Fibroblast of villous mesenchyme (primary cell): ENCODE data around the gene PON1. TPM values are rescaled to one million over a fixed set of nuclear protein-coding genes. Genes with fewer than 3 reads are reported as not detected.

Experiments used
- DNase-seq: peaks from one replicate; pipeline ENCODE4 v3.0.0-alpha.2; 2010; ENCODE audit warnings: low read depth
- H3K4me3 ChIP-seq: 2 replicates; pipeline ENCODE4 v1.5.1; 2011; ENCODE audit warnings: low read depth, mild to moderate bottlenecking, low read length
- CTCF ChIP-seq: IDR thresholded peaks from 2 replicates; pipeline ENCODE4 v1.5.1; 2012; ENCODE audit warnings: low read depth, mild to moderate bottlenecking, low read length; ENCODE audit not compliant: insufficient read depth
- total RNA-seq: library from RNA; depleted of rRNA; stranded (reverse); fragments of >200 nt; gene quantifications from 2 replicates; pipeline ENCODE4 v1.2.3, GENCODE V29; 2012

Gene PON1
- total RNA-seq, 1 donor, result not detected

DNA sequence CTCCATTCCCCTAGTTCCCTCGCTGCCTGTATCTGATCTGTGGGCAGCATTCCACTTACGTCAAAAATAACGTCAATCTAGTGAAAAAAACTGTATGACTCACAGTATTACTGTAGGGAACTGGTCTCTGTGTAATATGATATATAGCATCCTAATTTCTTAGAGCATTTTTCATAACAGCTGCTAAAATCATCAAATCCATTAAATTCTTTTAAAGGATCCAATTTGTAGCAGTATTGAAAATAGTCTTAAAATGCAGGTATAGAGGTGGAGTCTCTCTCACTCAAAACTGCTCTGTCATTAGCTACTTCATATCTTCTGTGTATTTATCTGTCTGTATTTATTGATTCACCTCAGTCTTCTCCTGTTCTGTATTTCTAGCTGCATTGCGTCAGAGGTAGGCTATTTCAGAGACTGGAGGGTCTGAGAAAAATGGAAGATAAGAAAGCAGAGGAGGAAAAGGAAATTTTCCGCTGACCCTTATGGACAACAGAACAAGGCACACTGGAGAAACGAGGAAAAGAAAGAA, 59.9 kb downstream of the PON1 start:
- peak; percentile 13 for DNase-seq
- H3K4me3 ChIP-seq, result no peak overlapping the region
- TF ChIP-seq CTCF, result no peak

GRCh38 chr7:95263785-95264362, 60.5 kb downstream of the PON1 start:
- H3K4me3 ChIP-seq, result no peak overlapping the region
- TF ChIP-seq CTCF, result no peak
- DNase-seq, result no peak

- no peak for DNase-seq
- no peak overlapping the region for H3K4me3 ChIP-seq
- no peak for TF ChIP-seq CTCF
Measured at GRCh38 chr7:95262875-95263274, 61.5 kb downstream of the PON1 start.

GRCh38 chr7:95261895-95262415, 62.4 kb downstream of the PON1 start:
- no peak overlapping the region for H3K4me3 ChIP-seq
- no peak for DNase-seq
- TF ChIP-seq CTCF, result no peak

GRCh38 chr7:95255691-95256090, 68.6 kb downstream of the PON1 start:
- no peak for TF ChIP-seq CTCF
- DNase-seq, result no peak
- H3K4me3 ChIP-seq, result no peak overlapping the region

GRCh38 chr7:95253986-95254385, 70.3 kb downstream of the PON1 start:
- TF ChIP-seq CTCF, result no peak
- H3K4me3 ChIP-seq, result no peak overlapping the region
- DNase-seq, result no peak

DNA sequence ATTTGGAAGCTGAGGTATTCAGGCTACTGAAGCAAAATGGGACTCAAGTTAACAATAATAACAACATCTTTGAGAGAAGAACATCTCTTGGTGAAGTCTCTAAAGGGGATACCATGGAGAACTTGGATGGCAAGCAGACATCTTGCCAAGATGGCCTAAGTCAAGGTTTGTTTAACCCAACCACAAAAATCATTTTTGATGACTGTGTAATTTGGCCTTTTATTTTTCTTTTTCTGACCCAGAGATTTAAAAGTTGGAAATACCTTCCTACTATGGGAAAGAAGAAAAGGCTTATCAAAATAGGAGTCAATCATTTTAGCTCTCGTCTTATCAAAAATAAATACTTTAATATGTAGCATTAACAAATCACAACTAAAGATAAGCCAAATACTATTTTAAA, 72.4 kb downstream of the PON1 start:
- no peak for TF ChIP-seq CTCF
- no peak overlapping the region for H3K4me3 ChIP-seq
- no peak for DNase-seq
